K562 (cell line): Measurements from ENCODE around the gene HRH3. TPM values are rescaled to one million over a fixed set of nuclear protein-coding genes. Genes with fewer than 3 reads are reported as not detected.
A peak's percentile ranks its signal among the peaks of the same experiment; 100 is the strongest.

Source experiments
- ELF1 ChIP-seq: fragments of 200-800 bp; sonication (Bioruptor generic); IDR thresholded peaks from 2 replicates; pipeline ENCODE4 v1.6.1; 2016; ENCODE audit warnings: missing genetic modification characterization, missing compliant biosample characterization
- GATA2 ChIP-seq: sonication (generic); formaldehyde crosslinking; IDR thresholded peaks from 2 replicates; pipeline ENCODE4 v1.4.0; 2020; ENCODE audit warnings: mild to moderate bottlenecking, missing genetic modification reagents
- HCFC1 ChIP-seq: IDR thresholded peaks from 2 replicates; pipeline ENCODE4 v1.6.1; 2012; ENCODE audit warnings: low read depth, low read length, improper control_type of control experiment
- HINFP ChIP-seq: fragments of 450-650 bp; conservative IDR thresholded peaks from 2 replicates; pipeline ENCODE4 v1.6.1; 2016; ENCODE audit warnings: missing genetic modification characterization, low read depth, mild to moderate bottlenecking, control low read depth, missing compliant biosample characterization
- KLF13 ChIP-seq: fragments of 450-650 bp; IDR thresholded peaks from 2 replicates; pipeline ENCODE4 v1.6.1; 2016; ENCODE audit warnings: missing genetic modification characterization, low read depth, mild to moderate bottlenecking, missing compliant biosample characterization, moderate library complexity, borderline replicate concordance
- L3MBTL2 ChIP-seq: fragments of 450-650 bp; IDR thresholded peaks from 2 replicates; pipeline ENCODE4 v1.6.1; 2016; ENCODE audit warnings: mild to moderate bottlenecking, moderate library complexity
- MCM3 ChIP-seq: fragments of 450-650 bp; IDR thresholded peaks from 2 replicates; pipeline ENCODE4 v1.6.1; 2016
- MXI1 ChIP-seq: IDR thresholded peaks from 2 replicates; pipeline ENCODE4 v1.6.1; 2011; ENCODE audit warnings: low read depth, mild to moderate bottlenecking, improper control_type of control experiment, low read length
- RBFOX2 ChIP-seq: fragments of 200-400 bp; formaldehyde crosslinking; IDR thresholded peaks from 2 replicates; pipeline ENCODE4 v1.6.1; 2017; ENCODE audit warnings: low read depth, mild to moderate bottlenecking, low read length, moderate library complexity
- SAP30 ChIP-seq: fragments of 200-600 bp; sonication (generic); IDR thresholded peaks from 2 replicates; pipeline ENCODE4 v1.6.1; 2012; ENCODE audit warnings: borderline replicate concordance, low read depth, mild to moderate bottlenecking, moderate library complexity, low read length, control low read depth, inconsistent platforms; ENCODE audit not compliant: insufficient read depth, poor library complexity, severe bottlenecking
- VEZF1 ChIP-seq: fragments of 200-800 bp; sonication (Bioruptor generic); IDR thresholded peaks from 2 replicates; pipeline ENCODE4 v1.6.1; 2017; ENCODE audit warnings: missing genetic modification characterization, missing compliant biosample characterization
- ZBTB40 ChIP-seq, 2 experiments: fragments of 450-650 bp in 1 of 2; sonication (generic) in 1 of 2; formaldehyde crosslinking in 1 of 2; IDR thresholded peaks; 2 replicates each; pipeline versions ENCODE4 v1.7.1 to v1.9.0; 2016 to 2022; ENCODE audit warnings: inconsistent platforms in 1 of 2, mild to moderate bottlenecking in 1 of 2, missing genetic modification reagents in 1 of 2
- ZNF354B ChIP-seq: fragments of 250-450 bp; sonication (Bioruptor Pico); IDR thresholded peaks from 2 replicates; pipeline ENCODE4 v1.4.0; 2020
- polyA plus RNA-seq, 8 experiments: library from polyadenylated mRNA; depleted of rRNA in 4 of 8; stranded (reverse) in 5 of 8; unstranded in 3 of 8; fragments of >200 nt; fragmentation: Nextera tagmentation in 2 of 8; fragmentation: Illumina TruSeq in 1 of 8; extraction: Ambion mirVana in 2 of 8; extraction: Trizol in 1 of 8; gene quantifications; 2 replicates each; pipeline versions ENCODE4 v1.2.1 to v1.2.3, GENCODE V29; 2011 to 2014; ENCODE audit warnings: inconsistent platforms in 1 of 8, missing spikeins in 1 of 8
- total RNA-seq, 7 experiments: library from RNA; depleted of rRNA in 6 of 7; stranded (reverse); fragments of >200 nt in 6 of 7; fragmentation: Illumina TruSeq in 2 of 7; extraction: Trizol in 2 of 7; gene quantifications; 2 replicates each; pipeline versions ENCODE4 v1.2.1 to v1.2.3, GENCODE V29; 2011 to 2021; ENCODE audit warnings: low replicate concordance in 1 of 7

Gene HRH3
- total and polyA plus RNA-seq, 9 of the 15 experiments (the other 6 are each of a cell fraction or from before 2014, with no cell fraction given): not detected

GRCh38 chr20:62237801-62238568, 17.9 kb upstream of the HRH3 start, which contains the start of gene OSBPL2 (continued):
- TF ChIP-seq ZBTB40 (IDR thresholded peaks at IDR 0.05) (peak; percentile 30; the same call in 1 of the 2 replicates), ZBTB40 (CRISPR knock-in tag; IDR thresholded peaks at IDR 0.05) (no peak), SAP30 (peak; percentile 73), ELF1 (tag) (peak; percentile 95), HCFC1 (peak; percentile 16), RBFOX2 (peak; percentile 61), KLF13 (peak; percentile 58; the same call in 1 of the 2 replicates), MCM3 (no peak), ZNF354B (CRISPR knock-in tag) (no peak), L3MBTL2 (peak; percentile 56; the same call in 1 of the 2 replicates), HINFP (no peak), VEZF1 (CRISPR knock-in tag) (peak; percentile 85; the same call in 1 of the 2 replicates), GATA2 (no peak), MXI1 (peak; percentile 53; the same call in 1 of the 2 replicates)
